ENCODE data around the gene ITGB2. TPM values are rescaled to one million over a fixed set of nuclear protein-coding genes. Genes with fewer than 3 reads are reported as not detected.
A peak's percentile ranks its signal among the peaks of the same experiment; 100 is the strongest.

The ITGB2 gene
- total RNA-seq, 1 donor from 2014 or later = 6.9 TPM

GRCh38 chr21:44874497-44875315 is 46.0 kb downstream of the ITGB2 start:
- no peaks in the 10 kb centered on the region for H3K36me3 ChIP-seq (ENCODE audit: control insufficient read depth, insufficient read depth, low read length)
- peak overlapping the region; percentile 42 for H3K4me3 ChIP-seq (ENCODE audit: low read depth, low read length)
- H3K27me3 ChIP-seq (ENCODE audit: control insufficient read depth, insufficient read depth, low read length) = no peaks in the 10 kb centered on the region
- no peak for TF ChIP-seq CTCF (IDR thresholded peaks at IDR 0.05; ENCODE audit: insufficient read depth, low read length, poor library complexity, severe bottlenecking)
- DNase-seq (ENCODE audit: low read depth) = no peak

GRCh38 chr21:44874240-44874496 is 46.5 kb downstream of the ITGB2 start:
- Histone ChIP-seq H3K27me3 (ENCODE audit: control insufficient read depth, insufficient read depth, low read length) (no peaks in the 10 kb centered on the region), H3K36me3 (ENCODE audit: control insufficient read depth, insufficient read depth, low read length) (no peaks in the 10 kb centered on the region), H3K4me3 (ENCODE audit: low read depth, low read length) (peak overlapping the region; percentile 42)
- TF ChIP-seq CTCF (IDR thresholded peaks at IDR 0.05; ENCODE audit: insufficient read depth, low read length, poor library complexity, severe bottlenecking) = no peak
- DNase-seq (ENCODE audit: low read depth) = no peak

- DNase-seq (ENCODE audit: low read depth) = peak; percentile 71
- no peak for TF ChIP-seq CTCF (IDR thresholded peaks at IDR 0.05; ENCODE audit: insufficient read depth, low read length, poor library complexity, severe bottlenecking)
- Histone ChIP-seq H3K27me3 (ENCODE audit: control insufficient read depth, insufficient read depth, low read length) (no peaks in the 10 kb centered on the region), H3K4me3 (ENCODE audit: low read depth, low read length) (peak within 1 kb of the TSS; percentile 80), H3K36me3 (ENCODE audit: control insufficient read depth, insufficient read depth, low read length) (no peaks in the 10 kb centered on the region)
These were observed 47.1 kb downstream of the ITGB2 start, which contains the start of gene PTTG1IP for GRCh38 chr21:44873356-44874239. PTTG1IP (minus strand) TSS chr21:44873690; CDS start chr21:44873616, 74 bp downstream.

GRCh38 chr21:44872649-44873355 is 47.9 kb downstream of the ITGB2 start:
- Histone ChIP-seq H3K4me3 (ENCODE audit: low read depth, low read length) (peak overlapping the region; percentile 80), H3K36me3 (ENCODE audit: control insufficient read depth, insufficient read depth, low read length) (no peaks in the 10 kb centered on the region), H3K27me3 (ENCODE audit: control insufficient read depth, insufficient read depth, low read length) (no peaks in the 10 kb centered on the region)
- no peak for TF ChIP-seq CTCF (IDR thresholded peaks at IDR 0.05; ENCODE audit: insufficient read depth, low read length, poor library complexity, severe bottlenecking)
- DNase-seq (ENCODE audit: low read depth) = no peak

- Histone ChIP-seq H3K27me3 (ENCODE audit: control insufficient read depth, insufficient read depth, low read length) (no peaks in the 10 kb centered on the region), H3K4me3 (ENCODE audit: low read depth, low read length) (peak overlapping the region; percentile 80), H3K36me3 (ENCODE audit: control insufficient read depth, insufficient read depth, low read length) (no peaks in the 10 kb centered on the region)
- DNase-seq (ENCODE audit: low read depth) = no peak
- peak; percentile 11 for TF ChIP-seq CTCF (IDR thresholded peaks at IDR 0.05; ENCODE audit: insufficient read depth, low read length, poor library complexity, severe bottlenecking)
These were observed 48.4 kb downstream of the ITGB2 start for GRCh38 chr21:44872323-44872648.

Measured in kidney epithelial cell (primary cell).